IMR-90 (cell line): ENCODE data around the gene FBLN1. TPM values are rescaled to one million over a fixed set of nuclear protein-coding genes. Genes with fewer than 3 reads are reported as not detected.

Source experiments
- ATAC-seq: fragments of 200-7000 bp; cut with Tn5 transposase; 2 replicates; pipeline ENCODE4 v1.9.1; 2020; ENCODE audit warnings: low read depth, mild to moderate bottlenecking, moderate library complexity
- BruUV-seq: library from RNA; stranded (reverse); fragments of 400-500 nt; replicated peaks from 2 replicates; lab custom pipeline; 2021; lab: Mats Ljungman, UMichigan
- CTCF ChIA-PET: fragments of 300-600 bp; formaldehyde crosslinking; extraction: SDS; loops from one replicate; lab custom pipeline; 2021; ENCODE audit warnings: antibody characterized with exemption; lab: Yijun Ruan, JAX
- POLR2A ChIA-PET: fragments of 300-600 bp; sonication (Branson Sonifier 250); formaldehyde crosslinking; loops from one replicate; lab custom pipeline; 2022; ENCODE audit warnings: antibody characterized with exemption; ENCODE audit not compliant: unreplicated experiment; lab: Charles Lee
- DNase-seq: peaks from one replicate; pipeline ENCODE4 v3.0.0; 2013
- H2AFZ ChIP-seq: replicated peaks from 2 replicates; pipeline ENCODE3; 2013; ENCODE audit warnings: low read length, mild to moderate bottlenecking; ENCODE audit not compliant: poor library complexity
- H2AK5ac ChIP-seq: 2 replicates; pipeline ENCODE4 v1.6.1; 2013; ENCODE audit warnings: low read depth, low read length, inconsistent platforms
- H2AK9ac ChIP-seq: replicated peaks from 2 replicates; pipeline ENCODE3; 2013; ENCODE audit warnings: mild to moderate bottlenecking, low read depth, low read length, moderate library complexity; ENCODE audit not compliant: poor library complexity
- H2BK120ac ChIP-seq: 2 replicates; pipeline ENCODE4 v1.6.1; 2013; ENCODE audit warnings: low read depth, low read length, inconsistent platforms
- H2BK15ac ChIP-seq: 3 replicates; pipeline ENCODE4 v1.6.1; 2013; ENCODE audit warnings: low read depth, low read length, inconsistent platforms
- H2BK20ac ChIP-seq: 2 replicates; pipeline ENCODE4 v1.6.1; 2013; ENCODE audit warnings: low read depth, mild to moderate bottlenecking, inconsistent platforms, low read length, moderate library complexity
- H2BK5ac ChIP-seq: 2 replicates; pipeline ENCODE4 v1.6.1; 2013; ENCODE audit warnings: mild to moderate bottlenecking, low read depth, low read length, inconsistent platforms; ENCODE audit not compliant: poor library complexity, severe bottlenecking
- H3K14ac ChIP-seq: replicated peaks from 2 replicates; pipeline ENCODE4 v1.6.1; 2013; ENCODE audit warnings: low read depth, low read length, inconsistent platforms
- H3K18ac ChIP-seq: 2 replicates; pipeline ENCODE4 v1.6.1; 2013; ENCODE audit warnings: low read depth, low read length, control low read depth
- H3K23ac ChIP-seq: 2 replicates; pipeline ENCODE4 v1.6.1; 2013; ENCODE audit warnings: low read depth, low read length, inconsistent platforms
- H3K27ac ChIP-seq: 2 replicates; pipeline ENCODE4 v1.5.1; 2013; ENCODE audit warnings: mild to moderate bottlenecking, control low read depth, low read length; ENCODE audit not compliant: insufficient read depth
- H3K27me3 ChIP-seq: 2 replicates; pipeline ENCODE4 v1.6.1; 2013; ENCODE audit warnings: low read length; ENCODE audit not compliant: control insufficient read depth, insufficient read depth
- H3K36me3 ChIP-seq: 2 replicates; pipeline ENCODE4 v1.6.1; 2013; ENCODE audit warnings: low read length, mixed read lengths; ENCODE audit not compliant: control insufficient read depth, insufficient read depth
- H3K4ac ChIP-seq: 2 replicates; pipeline ENCODE4 v1.6.1; 2013; ENCODE audit warnings: low read depth, low read length, inconsistent platforms
- H3K4me1 ChIP-seq: 2 replicates; pipeline ENCODE4 v1.6.1; 2013; ENCODE audit warnings: low read length, mixed read lengths; ENCODE audit not compliant: control insufficient read depth, insufficient read depth
- H3K4me2 ChIP-seq: 2 replicates; pipeline ENCODE4 v1.6.1; 2013; ENCODE audit warnings: low read depth, mild to moderate bottlenecking, control low read depth, low read length, moderate library complexity
- H3K4me3 ChIP-seq: 2 replicates; pipeline ENCODE4 v1.5.1; 2013; ENCODE audit warnings: low read depth, mild to moderate bottlenecking, control low read depth, low read length, moderate library complexity; ENCODE audit not compliant: insufficient read depth
- H3K56ac ChIP-seq: 2 replicates; pipeline ENCODE4 v1.6.1; 2013; ENCODE audit warnings: low read length, inconsistent platforms; ENCODE audit not compliant: insufficient read depth; ENCODE audit errors: extremely low read depth
- H3K79me1 ChIP-seq, 2 experiments: 2 replicates each; pipeline ENCODE4 v1.6.1; 2013; ENCODE audit warnings: low read length in 2 of 2, inconsistent platforms in 1 of 2, low read depth in 1 of 2
- H3K9ac ChIP-seq: 2 replicates; pipeline ENCODE4 v1.6.1; 2013; ENCODE audit warnings: low read depth, low read length, control low read depth
- H3K9me1 ChIP-seq: 2 replicates; pipeline ENCODE4 v1.6.1; 2013; ENCODE audit warnings: low read length, inconsistent platforms; ENCODE audit not compliant: insufficient read depth
- H3K9me3 ChIP-seq: 2 replicates; pipeline ENCODE4 v1.6.1; 2013; ENCODE audit warnings: low read length; ENCODE audit not compliant: control insufficient read depth, insufficient read depth
- H4K20me1 ChIP-seq: 2 replicates; pipeline ENCODE4 v1.6.1; 2013; ENCODE audit warnings: low read length, inconsistent platforms; ENCODE audit not compliant: insufficient read depth
- H4K5ac ChIP-seq: 2 replicates; pipeline ENCODE4 v1.6.1; 2013; ENCODE audit warnings: mild to moderate bottlenecking, low read depth, low read length, control low read depth
- H4K8ac ChIP-seq, 2 experiments: 2 replicates each; pipeline ENCODE4 v1.6.1; 2013; ENCODE audit warnings: low read depth in 2 of 2, low read length in 2 of 2, control low read depth in 1 of 2, inconsistent platforms in 1 of 2
- H4K91ac ChIP-seq: 2 replicates; pipeline ENCODE4 v1.6.1; 2013; ENCODE audit warnings: low read depth, low read length, inconsistent platforms; ENCODE audit not compliant: insufficient read depth
- CHD1 ChIP-seq: IDR thresholded peaks from 2 replicates; pipeline ENCODE4 v1.6.1; 2012; ENCODE audit warnings: low read depth, low read length, improper control_type of control experiment
- SMC3 ChIP-seq: fragments of 150-350 bp; IDR thresholded peaks from 2 replicates; pipeline ENCODE4 v1.6.1; 2016; ENCODE audit warnings: low read depth, mild to moderate bottlenecking, antibody characterized with exemption, low read length, moderate library complexity
- WGBS, 2 experiments: methylation state at CpG; one replicate each; pipeline versions ENCODE4 v1.1.5 to v1.1.7; 2013; ENCODE audit warnings: missing lambda C conversion rate in 2 of 2; ENCODE audit not compliant: insufficient read length in 1 of 2; ENCODE audit errors: extremely low coverage in 2 of 2; 5-methylcytosine and 5-hydroxymethylcytosine counted together
- dilution Hi-C: fragments of 300-500 bp; cut with HindIII; formaldehyde crosslinking; loops from one replicate; pipeline ENCODE4 v1.14.3; 2018; ENCODE audit warnings: low sequenced_read_pairs; ENCODE audit not compliant: unreplicated experiment
- in situ Hi-C: fragments of 300-500 bp; cut with MboI; formaldehyde crosslinking; loops from 3 replicates; pipeline ENCODE4 v1.14.3; 2019; ENCODE audit warnings: low sequenced_read_pairs, inconsistent platforms, mixed read lengths
- intact Hi-C: fragments of 100-400 bp; cut with micrococcal nuclease; formaldehyde crosslinking; loops from 2 replicates; pipeline ENCODE4 v1.10.0; 2022
- polyA plus RNA-seq, 3 experiments: library from polyadenylated mRNA; depleted of rRNA; stranded (reverse); fragments of >200 nt; gene quantifications; 2 replicates each; pipeline ENCODE4 v1.2.3, GENCODE V29; 2012; ENCODE audit warnings: low replicate concordance in 1 of 3
- total RNA-seq: library from RNA; depleted of rRNA; stranded (reverse); fragments of >200 nt; gene quantifications from 2 replicates; pipeline ENCODE4 v1.2.3, GENCODE V29; 2012

Gene FBLN1
- total and polyA plus RNA-seq, 2 of the 4 experiments (the other 2 are of a cell fraction) = 11.3 to 87.9 TPM

DNA sequence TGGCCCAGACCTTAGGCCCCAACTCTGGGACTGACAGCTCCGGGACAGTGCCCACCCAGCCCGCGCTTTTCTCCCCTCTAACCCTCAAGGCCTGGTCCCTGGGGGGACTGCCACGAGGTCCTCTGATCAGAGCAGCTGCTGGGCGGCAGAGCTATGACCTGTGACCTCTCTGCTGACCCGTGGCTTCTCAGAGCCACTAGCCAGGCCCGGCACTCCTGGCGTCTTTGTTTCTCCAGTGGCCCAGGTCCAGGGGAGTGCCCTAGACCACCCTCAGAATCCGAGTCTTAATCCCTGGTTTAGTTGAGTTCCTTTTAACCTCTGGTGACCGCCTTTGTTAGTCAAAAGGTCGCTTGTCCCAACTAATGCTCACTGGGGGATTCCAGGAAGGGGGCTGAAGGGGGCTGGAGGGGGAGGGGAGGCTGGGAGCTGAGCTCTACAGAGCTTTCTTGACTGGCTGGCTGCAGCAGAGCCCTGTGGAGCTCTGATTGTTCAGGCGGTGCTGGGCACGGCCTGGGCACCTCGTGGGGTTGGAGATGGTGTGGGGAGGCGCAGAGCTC lies 1.2 kb downstream of the FBLN1 start:
- peak overlapping the region; percentile 97 for H3K4ac ChIP-seq
- peaks cover 19% of the 10 kb centered on the region for H3K4me1 ChIP-seq
- peak overlapping the region; percentile 95 for H2BK120ac ChIP-seq
- intact Hi-C loops = loop anchor here (2.0 kb wide), 3 partner anchors 49 to 235 kb away; no protein-coding TSS in a partner anchor
- peak overlapping the region; percentile 84; the same call in 1 of the 2 replicates for H2BK20ac ChIP-seq
- peak overlapping the region; percentile 82 for H3K56ac ChIP-seq
- H3K9me3 ChIP-seq = no peaks in the 10 kb centered on the region
- peak overlapping the region; percentile 54 for H2BK5ac ChIP-seq
- H4K5ac ChIP-seq = peak overlapping the region; percentile 58
- H3K36me3 ChIP-seq = peaks cover 19% of the 10 kb centered on the region; the same call in 1 of the 2 replicates
- H3K23ac ChIP-seq = peak overlapping the region; percentile 95
- BruUV-seq = no TSS peak
- ATAC-seq (peak; percentile 24), DNase-seq (no peak)
- H3K14ac ChIP-seq = peak overlapping the region; percentile 95
- dilution Hi-C loops = no loop called here
- 2% methylated on average over 6 of the region's 15 CpGs; no CpG with 5 or more reads in 1 of the 2 experiments for WGBS, 2 experiments
- peaks cover 21% of the 10 kb centered on the region; the same call in 1 of the 2 replicates for H4K20me1 ChIP-seq
- ChIA-PET POLR2A (interaction anchor here (0.5 kb wide), 1 partner anchor 51 kb away, joined by 4 read pairs; no protein-coding TSS in a partner anchor), CTCF (interaction anchor here (1.1 to 1.7 kb wide), 4 partner anchors 31 to 50 kb away, joined by 3 to 8 read pairs (median 4); no protein-coding TSS in a partner anchor)
- peak overlapping the region; percentile 90 for H4K91ac ChIP-seq
- H3K9ac ChIP-seq = peak overlapping the region; percentile 88
- peak overlapping the region; percentile 96 for H2AK9ac ChIP-seq
- H3K9me1 ChIP-seq = peaks cover 10% of the 10 kb centered on the region
- no peaks in the 10 kb centered on the region for H3K27me3 ChIP-seq
- H2AK5ac ChIP-seq = peak overlapping the region; percentile 88
- peak overlapping the region; percentile 84; the same call in 2 of the 3 replicates for H2BK15ac ChIP-seq
- H3K18ac ChIP-seq = peak overlapping the region; percentile 82
- H4K8ac ChIP-seq = peak overlapping the region; percentile 44 to 96; a peak in 3 of 4 replicates
- peak overlapping the region; percentile 84 for H3K4me2 ChIP-seq
- TF ChIP-seq SMC3 (no peak), CHD1 (0 out of 2 replicates have a peak, but pooled peaks have one; percentile 27)
- H2AFZ ChIP-seq = peak overlapping the region; percentile 90
- in situ Hi-C loops = no loop called here
- H3K4me3 ChIP-seq = peak overlapping the region; percentile 80
- H3K79me1 ChIP-seq = peaks cover 17 to 59% of the 10 kb centered on the region in 2 experiments; a peak in 3 of 4 replicates
- H3K27ac ChIP-seq = peak overlapping the region; percentile 90
